Activated CD8-positive, alpha-beta memory T cell treated with anti-CD3 and anti-CD28 coated beads for 1 hour (primary cell): Measurements from ENCODE around the gene IFI6.
"Not testable (repeated sequence)": the region's sequence is repeated elsewhere in the genome, so short reads cannot be mapped to it uniquely, and the experiment has no call there.

Experiments used
- DNase-seq, 2 donors: peaks; one replicate each; pipeline ENCODE4 v3.0.0-alpha.2; 2020; ENCODE audit warnings: low read depth in 1 of 2; ENCODE audit errors: extremely low read depth in 1 of 2

The IFI6 gene, protein sequence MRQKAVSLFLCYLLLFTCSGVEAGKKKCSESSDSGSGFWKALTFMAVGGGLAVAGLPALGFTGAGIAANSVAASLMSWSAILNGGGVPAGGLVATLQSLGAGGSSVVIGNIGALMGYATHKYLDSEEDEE

DNA sequence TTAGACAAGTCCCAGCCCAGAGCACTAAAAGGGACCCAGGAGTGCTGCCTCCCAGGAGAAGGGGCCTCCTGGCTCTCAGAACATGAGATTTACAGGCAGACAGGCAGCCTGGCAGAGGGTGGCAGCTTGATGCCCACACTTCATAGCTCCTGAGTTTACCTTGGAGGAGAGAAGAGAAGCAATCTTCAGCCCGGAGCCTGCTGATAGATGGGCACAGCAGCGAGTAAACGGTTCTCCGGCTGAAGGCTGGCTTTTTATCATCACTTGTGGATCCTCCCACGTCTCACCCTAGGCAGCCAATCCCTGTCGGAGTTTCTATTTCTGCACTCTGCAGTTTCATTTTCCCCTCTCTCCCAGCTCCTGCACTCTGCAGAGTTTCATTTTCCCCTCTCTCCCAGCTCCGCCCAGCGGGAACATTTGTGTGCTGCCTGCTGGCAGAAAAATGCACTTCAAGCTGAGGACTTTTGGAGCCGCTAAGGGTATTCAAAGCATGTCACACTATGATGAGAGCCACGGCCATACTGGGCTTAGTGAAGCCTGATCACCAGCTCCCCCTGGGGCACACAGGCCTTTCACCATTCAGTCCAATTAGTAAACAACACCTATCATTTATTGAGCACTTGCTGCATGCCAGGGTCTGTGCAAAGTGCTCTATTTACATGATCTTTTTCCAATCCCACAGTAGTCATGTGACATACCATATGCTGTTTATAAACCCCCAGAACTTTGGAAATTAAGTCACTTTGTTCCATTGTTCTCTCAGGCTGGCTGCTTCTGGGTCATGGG, at the start of gene IFI6:
Gene IFI6, minus strand, starts transcription at position 229 of the 786 bp plus-strand sequence. CDS start 2,878 bp downstream, outside the sequence.
- DNase-seq: peak; percentile 22 to 49

DNA sequence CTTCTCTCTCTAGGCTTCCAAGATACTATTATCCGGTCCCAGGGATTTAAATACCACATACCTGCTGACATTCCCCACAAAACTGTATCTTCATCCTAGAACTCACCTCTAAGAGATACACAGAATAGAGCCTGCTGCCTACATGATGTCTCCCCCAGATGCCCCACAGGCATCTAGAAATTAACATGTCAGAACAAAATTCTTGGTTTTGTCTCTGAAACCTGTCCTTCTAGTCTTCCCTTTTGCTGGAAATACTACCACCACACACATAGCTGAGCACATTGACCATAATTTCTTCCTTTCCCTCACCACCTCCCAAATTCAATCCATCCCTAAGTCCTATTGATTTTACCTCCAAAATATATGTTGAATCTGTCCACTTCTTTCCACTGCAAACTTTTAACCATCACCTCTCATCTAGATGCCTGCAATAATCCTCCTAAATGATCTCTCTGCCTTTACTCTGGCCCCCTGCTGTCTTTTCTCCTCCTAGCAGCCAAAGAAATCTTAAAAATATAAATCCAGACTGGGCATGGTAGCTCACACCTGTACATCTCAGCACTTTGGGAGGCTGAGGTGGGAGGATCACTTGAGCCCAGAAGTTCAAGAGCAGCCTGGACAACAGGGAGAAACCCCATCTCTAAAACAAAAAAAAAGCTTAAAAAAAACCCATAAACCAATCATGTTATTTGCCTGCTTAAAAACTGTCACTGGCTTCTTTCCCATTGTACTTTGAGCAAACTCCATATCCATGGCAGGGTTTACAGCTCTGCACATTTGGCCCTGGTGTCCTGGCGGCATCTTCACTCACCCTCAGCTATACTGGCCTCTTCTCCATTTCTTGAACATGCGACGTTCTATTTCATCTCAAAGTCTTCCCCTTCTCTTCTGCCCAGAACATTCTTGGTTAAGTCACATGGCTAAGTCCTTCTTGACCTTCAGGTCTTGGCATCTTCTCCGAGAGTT, 47.6 kb upstream of the IFI6 start:
- no peak for DNase-seq

DNA sequence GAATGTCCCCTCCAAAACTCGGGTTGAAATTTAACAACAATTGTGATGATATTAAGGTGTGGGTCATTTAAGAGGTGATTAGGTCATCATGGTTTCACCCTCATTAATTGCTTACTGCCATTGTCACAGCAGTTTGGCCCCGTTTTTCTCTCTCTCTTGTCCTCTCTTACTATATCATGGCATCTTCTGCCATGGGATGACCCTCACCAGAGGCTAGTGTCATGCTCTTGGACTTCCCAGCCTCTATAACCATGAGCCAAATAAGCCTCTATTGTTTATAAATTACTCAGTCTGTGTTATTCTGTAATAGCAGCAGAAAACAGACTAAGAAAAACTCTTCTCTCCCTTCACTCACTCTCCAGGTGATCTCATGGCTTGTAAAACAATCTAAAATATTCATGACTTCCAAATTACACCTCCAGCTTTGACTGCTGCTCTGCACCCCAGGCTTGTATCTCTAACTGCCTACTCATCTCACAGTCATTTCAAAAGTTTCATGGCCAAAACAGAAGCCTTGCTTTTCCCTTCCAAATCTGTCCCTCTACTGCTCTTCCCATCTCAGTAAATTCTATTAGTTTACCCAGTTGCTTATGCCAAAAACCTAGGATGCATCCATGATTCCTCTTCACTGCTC, 44.4 kb upstream of the IFI6 start:
- DNase-seq: no peak

DNA sequence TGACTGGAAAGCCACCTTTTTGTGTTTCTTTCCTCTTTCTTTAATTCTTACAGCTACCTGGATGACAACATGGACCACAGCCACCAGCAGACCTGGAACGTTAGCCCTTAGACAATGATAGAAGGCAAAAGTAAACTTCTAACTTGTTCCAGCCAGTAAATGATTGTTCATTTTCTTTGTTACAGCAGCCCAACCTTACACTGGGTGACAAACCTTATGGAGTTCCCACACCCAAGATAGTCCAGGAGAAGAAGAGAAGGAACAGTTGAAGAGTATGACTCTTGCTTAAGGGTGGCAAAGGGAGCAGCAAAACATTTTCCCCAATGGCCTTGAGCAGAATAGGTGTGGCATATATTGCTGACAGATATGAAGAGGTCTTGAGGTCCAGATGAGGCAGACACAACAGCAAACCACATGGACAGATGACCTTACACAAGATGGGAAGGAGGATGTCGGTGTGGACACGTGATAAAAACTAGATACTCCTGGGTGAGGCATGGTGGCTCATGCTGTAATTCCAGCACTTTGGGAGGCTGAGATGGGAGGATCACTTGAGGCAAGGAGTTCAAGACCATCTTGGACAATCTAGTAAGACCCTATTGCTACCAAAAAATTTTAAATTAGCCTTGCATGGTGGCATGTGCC, 42.0 kb upstream of the IFI6 start:
- DNase-seq: no peak

DNA sequence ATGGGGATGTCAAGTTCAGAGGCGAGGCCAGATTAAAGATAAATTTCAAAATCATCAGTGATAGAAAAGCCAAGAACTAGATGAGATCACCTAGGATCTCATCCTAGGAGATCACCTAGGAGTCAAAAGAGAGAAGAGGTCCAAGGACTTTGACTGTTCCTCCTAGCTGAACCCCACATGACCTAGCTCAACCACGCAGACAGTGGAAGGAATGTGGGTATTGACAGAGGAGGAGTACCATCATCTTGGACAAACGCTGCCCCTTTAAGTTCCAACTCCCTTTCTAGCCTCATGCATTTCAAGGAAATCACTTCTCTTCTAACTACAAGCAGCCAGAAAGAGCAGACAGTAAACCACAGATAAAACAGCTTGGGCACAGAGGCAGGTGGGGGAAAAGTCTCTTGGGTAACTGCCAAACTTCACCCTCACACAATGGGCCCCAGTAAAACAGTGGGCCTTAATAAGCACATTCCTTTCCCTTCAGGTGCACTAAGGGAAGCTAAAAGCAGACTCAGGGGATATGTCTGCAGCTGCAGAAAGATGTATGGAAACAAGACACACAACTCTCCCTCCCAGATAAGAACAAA, 41.2 kb upstream of the IFI6 start:
- DNase-seq: no peak

DNA sequence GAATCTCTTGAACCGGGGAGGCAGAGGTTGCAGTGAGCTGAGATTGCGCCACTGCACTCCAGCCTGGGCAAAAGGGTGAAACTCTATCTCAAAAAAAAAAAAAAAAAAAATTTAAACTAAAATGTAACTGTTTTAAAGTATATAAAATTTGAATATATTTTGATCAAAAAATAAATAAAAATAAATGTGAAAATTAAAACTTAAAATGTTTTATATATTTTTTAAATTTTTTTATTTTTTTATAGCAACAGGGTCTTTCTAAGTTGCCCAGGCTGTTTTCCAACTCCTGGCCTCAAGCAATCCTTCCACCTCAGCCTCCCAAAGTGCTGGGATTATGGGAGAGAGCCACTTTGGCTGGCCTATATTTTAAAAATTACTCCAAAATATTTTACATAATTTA, 38.6 kb upstream of the IFI6 start:
- DNase-seq: no peak

DNA sequence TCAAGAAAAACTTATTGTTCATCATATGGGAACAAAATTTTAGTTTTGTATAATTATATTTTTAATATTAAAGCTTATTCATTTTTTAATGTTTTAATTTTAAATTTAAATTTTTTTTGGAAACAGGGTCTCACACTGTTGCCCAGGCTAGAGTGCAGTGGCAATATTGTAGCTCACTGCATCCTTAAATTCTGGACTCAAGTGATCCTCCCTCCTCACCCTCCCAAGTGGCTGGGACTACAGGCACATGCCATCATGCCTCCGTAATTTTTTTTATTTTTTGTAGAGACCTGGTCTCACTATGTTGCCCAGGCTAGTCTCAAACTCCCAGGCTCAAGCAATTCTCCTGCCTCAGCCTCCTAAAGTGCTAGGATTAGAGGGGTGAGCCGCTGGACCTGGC, 33.6 kb upstream of the IFI6 start:
- DNase-seq: no peak

DNA sequence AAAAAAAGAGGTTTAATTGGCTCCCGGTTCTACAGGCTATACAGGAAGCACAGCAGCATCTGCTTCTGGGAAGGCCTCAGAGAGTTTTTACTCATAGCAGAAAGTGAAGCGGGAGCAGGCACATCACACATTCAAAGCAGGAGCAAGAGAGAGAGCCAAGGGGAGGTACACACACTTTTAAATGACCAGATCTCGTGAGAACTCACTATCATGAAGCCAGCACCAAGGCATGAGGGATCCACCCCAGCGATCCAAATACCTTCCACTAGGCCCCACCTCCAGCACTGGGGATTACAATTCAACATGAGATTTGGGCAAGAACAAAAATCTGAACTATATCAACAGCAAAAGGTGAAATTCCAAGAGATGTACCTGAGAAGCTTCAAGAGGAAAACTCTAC, 33.0 kb upstream of the IFI6 start:
- DNase-seq: no peak

DNA sequence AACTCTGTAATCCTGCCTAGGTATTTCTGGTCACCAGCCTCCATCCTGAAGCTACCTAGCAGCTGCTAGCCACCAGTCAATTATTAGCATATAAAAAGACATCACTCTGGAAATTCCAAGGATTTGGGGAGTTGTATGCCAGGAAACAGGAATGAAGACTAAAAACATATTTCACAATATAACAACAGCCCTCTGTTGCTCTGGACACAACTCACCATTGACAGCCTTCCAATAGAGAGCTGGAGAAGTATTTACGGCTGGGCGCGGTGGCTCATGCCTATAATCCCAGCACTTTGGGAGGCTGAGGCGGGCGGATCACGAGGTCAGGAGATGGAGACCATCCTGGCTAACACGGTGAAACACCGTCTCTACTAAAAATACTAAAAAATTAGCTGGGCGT, 24.8 kb upstream of the IFI6 start:
- not testable (repeated sequence) for DNase-seq

DNA sequence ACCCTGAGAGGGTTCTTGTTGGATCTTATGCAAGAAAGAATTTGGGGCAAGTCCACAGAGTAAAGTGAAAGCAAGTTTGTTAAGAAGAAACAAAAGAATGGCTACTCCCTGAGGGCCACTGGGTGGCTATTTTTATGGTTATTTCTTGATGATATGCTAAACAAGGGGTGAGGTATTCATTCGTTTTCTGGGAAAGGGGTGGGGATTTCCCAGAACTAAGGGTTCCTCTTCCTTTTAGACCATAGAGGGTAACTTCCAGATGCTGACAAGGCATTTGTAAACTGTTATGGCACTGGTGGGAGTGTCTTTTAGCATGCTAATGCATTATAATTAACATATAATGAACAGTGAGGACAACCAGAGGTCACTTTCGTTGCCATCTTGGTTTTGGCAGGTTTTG, 18.2 kb upstream of the IFI6 start:
- DNase-seq: no peak

DNA sequence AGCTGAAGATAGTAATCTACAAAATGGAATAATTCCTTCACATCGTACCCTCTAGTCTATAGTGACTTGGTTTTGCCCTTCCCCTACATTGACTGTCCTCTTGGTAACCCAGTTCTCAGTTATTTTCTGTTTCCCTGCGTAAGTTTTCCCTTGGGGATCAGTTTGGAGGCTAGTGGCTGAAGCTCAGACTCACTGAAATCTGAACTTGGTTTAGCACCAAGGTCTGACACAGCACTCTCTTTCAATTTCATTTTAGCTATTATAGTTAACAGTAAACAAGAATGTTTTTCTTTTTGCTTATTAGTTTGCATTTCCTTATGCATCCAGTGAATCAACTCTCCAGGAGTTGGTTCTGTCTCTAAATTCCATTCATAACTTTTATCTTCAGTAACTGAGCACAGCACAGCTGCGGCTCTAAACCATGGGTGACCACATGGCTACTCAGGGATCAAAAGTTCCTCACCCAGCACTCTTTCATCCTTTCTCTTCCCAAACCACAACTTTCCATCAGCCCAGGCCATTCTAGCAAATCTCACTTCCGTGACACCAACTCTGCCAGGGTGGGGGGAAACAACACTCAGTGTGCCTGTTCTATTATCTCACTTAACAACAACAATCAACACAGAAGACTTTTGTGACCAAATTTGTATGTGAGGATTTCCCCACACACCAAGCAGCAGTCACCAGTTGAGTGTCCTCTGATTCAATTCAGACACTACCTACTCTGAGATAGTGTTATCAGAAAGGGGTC, 17.6 kb upstream of the IFI6 start:
- DNase-seq: no peak

DNA sequence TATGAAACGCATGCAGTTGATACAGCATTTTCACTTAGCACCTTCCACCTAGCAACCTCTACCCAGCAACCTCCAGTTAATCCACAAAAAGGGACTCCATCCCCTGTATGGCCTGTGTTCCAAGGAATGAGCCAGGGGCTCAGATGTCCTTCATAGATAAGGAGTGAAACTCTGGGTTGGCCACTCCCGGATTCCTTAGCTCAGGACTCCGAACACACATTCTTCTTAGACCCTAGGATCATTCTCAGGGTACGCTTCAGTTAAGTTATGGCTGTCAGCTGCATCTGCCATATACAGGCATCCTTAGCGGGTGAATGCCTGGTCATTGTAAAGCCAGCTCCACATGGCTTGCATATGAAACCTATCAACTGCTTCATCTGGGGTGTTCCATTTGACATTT, 15.9 kb upstream of the IFI6 start:
- no peak for DNase-seq

DNA sequence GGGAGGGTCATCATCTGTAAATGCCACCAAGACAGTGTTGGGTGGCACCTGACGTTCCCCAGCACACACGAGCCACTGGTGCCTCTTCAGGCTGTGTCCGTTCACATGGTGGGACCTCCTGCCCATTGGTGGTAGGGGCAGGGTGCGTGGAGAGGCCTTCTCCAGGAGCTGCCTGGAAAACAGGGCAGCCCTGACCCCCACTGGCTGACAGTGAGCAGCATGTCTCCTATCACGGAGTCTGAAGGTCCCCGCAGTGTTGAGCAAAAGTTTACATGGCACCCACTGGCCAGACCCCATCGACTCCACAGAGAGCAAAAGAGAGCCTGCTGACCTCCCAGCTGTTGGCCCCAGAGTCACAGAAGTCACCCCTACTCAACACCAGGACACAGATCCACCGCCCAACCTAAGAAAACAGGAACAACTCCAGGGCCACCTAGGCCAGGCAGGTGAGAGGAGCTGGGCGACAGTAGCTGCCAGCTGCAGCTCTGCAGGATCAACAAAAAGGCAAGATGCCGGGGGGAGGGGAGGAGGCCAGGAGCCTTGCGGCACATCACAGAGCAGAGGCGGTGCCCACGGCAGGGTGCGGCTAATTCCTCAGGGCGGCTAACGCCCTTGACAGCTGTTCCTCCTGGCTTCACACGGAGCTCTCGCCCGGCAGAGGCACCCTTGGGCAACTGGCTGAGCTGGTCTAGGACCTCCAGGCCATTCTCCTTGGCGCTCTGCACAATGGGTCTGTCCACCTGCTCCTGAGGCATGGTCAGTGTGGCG, 14.4 kb upstream of the IFI6 start:
- DNase-seq: no peak

DNA sequence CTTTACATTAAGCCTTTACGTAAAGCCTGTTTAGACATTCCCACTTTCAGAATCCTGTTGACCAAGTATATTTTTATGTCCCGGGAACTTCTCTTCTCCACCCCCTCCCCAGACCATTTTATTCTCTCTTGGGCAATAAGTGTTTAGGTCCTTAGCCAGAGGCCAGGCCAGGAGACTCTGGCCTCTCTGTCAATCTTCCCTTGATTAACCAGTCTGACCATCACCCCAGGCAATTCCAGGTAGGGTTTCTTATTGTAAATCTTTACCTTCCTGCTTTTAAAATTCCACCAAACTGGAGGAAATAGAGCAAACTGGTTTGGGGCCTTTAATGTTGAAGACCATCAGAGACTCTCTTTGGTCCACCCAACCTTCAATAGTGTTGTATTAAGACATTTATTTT, 12.2 kb upstream of the IFI6 start:
- DNase-seq: no peak

DNA sequence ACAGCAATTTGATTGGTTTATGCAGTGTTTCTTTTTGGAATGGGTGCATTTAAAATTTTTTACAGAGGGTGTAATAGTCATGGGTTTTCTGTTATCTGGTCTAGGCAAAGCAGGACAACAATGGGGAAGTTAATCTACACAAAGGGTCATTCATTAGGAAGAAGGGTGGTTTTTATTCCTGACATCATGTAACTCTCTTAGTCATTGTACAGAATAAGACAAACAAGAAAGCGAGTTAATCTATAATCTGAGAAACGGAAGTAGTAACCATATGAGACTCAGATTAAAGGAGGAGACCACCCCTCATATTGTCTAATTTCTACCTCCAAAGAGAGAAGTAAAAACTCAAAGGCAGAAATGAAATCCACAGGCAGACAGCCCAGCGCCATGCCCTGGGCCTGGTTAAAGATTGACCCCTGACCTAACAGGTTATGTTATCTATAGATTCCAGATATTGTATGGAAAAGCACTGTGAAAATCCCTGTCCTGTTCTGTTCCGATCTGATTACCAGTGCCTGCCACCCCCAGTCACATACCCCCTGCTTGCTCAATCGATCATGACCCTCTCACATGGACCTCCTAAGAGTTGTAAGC, 10.5 kb upstream of the IFI6 start:
- DNase-seq: no peak

DNA sequence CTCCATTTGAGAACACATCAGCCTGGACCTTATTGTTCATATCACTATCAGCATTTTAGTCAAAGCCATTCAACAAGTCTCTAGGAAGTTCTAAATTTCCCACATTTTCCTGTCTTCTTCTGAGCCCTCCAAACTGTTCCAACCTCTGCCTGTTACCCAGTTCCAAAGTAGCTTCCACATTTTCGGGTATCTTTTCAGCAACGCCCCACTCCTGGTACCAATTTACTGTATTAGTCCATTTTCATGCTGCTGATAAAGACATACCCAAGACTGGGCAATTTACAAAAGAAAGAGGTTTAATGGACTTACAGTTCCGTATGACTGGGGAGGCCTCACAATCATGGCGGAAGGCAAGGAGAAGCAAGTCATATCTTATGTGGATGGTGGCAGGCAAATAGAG, 9.6 kb upstream of the IFI6 start:
- not testable (repeated sequence) for DNase-seq

DNA sequence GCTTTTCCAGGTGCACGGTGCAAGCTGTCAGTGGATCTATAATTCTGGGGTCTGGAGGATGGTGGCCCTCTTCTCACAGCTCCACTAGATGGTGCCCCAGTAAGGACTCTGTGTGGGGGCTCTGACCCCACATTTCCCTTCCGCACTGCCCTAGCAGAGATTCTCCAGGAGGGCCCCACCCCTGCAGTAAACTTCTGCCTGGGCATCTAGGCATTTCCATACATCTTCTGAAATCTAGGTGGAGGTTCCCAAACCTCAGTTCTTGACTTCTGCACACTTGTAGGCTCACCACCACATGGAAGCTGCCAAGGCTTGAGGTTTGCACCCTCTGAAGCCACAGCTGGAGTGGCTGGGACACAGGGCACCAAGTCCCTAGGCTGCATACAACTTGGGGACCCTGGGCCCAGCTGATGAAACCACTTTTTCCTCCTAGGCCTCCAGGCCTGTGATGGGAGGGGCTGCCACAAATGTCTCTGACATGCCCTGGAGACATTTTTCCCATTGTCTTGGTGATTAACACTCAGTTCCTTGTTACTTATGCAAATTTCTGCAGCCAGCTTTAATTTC, 8.3 kb upstream of the IFI6 start:
- not testable (repeated sequence) for DNase-seq

DNA sequence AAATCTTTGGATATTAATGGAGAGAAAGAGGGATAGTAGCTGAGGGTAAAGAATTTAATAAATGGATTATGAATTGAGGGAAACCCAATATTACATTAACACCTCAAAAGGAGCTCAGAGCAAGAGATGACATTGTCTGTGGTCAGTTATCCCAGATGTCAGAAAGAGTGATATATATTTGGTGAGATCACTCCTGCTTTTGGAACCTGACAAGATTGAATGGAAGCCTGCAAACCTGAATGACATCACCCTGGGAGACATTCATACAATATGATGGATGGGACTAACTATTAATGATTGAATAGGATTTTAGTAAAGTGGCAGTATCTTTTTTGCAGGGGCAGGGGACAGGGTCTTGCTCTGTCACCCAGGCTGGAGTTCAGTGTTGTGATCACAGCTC, 6.8 kb upstream of the IFI6 start:
- no peak for DNase-seq
